GM15510 (cell line): ENCODE measurements around the gene PRDX2.
A peak's percentile ranks its signal among the peaks of the same experiment; 100 is the strongest.

ENCODE experiments used
- POLR2A ChIP-seq: IDR thresholded peaks from 3 replicates; pipeline ENCODE4 v1.6.1; 2011; ENCODE audit warnings: borderline replicate concordance; ENCODE audit not compliant: insufficient read length; ENCODE audit errors: extremely low read depth

The PRDX2 gene

DNA sequence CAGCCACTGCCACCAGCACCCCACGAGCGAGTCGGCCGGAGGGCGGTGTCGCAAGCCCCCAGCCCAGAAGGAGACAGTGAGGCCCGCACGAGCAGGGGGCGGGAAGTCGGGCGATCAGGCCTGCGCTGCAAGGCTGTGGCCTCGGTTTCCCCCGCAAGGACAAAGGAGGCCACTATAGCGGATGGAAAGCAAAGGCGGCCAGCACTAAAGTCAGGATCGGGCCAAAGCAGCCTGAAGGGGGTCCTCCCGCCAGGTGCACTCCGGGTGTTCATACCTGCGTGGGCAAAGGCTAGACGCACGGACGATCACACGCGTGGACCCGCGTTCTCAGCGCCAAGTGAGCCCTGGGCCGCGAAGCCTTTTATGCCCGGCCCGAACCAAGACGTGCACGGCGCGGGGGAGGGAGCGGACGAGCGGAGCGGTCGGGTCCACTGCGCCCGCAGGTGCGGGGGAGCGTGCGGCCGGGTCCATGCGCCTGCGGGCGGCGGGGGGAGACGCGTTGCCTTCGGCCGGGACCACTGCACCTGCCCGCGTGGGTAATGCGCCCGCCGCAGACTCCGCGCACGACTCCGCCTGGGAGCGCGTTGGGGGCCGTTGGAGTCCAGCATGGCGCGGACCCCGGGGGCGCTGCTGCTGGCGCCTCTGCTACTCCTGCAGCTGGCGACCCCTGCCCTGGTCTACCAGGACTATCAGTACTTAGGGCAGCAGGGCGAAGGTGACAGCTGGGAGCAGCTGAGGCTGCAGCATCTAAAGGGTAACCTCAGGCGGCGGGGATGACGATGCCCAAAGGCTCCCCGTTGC is at the start of gene PRDX2, which contains the start of gene THSD8:
Gene PRDX2, minus strand, starts transcription at position 335 of the 801 bp plus-strand sequence. CDS start 539 bp downstream, outside the sequence.
Gene THSD8, plus strand, starts transcription at position 604 of the 801 bp plus-strand sequence. Its CDS starts 3 bp downstream, at position 607.
- TF ChIP-seq POLR2A = peak; percentile 93

DNA sequence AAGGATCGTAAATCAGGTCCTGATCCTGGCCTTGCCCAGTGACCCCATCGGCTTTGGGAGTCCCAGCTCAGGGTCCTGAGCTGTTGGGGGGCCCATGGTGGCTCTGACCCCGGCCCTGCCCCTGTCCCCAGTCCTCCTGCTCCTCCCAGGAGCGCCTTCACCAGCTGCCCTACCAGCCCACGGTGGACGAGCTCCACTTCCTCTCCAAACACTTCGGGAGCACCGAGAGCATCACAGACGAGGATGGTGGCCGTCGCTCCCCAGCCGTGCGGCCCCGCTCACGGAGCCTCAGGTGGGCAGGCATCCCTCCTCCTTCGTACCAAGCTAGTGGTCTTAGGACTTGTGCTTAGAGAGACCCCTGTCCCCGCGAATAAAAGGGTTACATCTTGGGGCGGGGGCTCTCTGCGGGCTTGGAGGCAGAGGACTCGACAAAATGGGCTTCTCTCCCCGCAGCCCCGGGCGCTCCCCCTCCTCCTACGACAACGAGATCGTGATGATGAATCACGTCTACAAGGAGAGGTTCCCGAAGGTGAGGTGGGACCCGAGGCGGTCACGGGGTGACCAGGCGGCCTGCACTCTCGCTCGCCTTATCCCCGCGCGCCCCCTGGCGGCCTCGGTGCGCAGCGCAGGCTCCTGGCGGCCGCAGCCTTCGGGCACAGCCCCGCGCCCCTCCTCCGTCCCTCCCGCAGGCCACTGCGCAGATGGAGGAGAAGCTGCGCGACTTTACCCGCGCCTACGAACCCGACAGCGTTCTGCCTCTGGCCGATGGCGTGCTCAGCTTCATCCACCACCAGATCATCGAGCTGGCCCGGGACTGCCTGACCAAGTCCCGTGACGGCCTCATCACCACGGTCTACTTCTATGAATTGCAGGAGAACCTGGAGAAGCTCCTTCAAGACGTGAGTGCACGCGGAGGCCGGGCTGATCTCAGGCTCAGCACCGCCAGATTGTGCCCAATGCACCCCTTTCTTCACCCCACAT is 45.8 kb upstream of the PRDX2 start:
- TF ChIP-seq POLR2A = no peak

DNA sequence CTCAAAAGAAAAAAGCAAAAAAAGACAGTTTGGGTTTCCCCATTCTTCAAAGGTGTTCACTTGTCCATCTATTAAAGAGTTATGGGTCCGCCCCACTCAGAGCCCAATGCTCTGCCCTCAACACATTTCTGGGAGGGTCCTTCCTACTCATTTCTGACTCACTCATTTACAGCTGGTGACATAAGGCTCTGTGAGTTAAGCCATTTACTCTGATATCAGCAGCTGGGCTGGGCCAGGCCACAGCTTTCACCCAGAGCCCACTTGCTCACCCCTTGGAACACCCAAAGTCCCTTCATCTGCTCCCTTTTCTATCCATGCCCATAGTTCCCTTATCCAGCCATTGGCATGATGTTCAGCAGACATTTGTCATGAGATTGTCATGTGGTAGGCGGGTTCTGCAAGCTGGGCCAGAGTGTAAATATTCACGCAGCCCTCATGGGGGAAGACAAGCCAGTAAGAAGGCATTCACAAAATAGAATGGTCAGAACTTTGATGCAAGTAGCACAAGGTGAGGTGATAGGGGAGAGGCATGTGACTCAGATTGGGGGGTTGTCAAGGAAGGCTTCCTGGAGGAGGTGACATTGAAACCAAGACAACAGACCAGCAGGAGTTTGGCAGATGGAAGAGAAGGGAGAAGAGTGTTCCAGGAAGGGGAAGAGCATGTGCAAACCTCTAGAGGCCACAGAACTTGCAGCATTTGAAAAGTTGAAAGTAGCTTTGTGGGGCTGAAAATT is 42.6 kb upstream of the PRDX2 start:
- TF ChIP-seq POLR2A = no peak

DNA sequence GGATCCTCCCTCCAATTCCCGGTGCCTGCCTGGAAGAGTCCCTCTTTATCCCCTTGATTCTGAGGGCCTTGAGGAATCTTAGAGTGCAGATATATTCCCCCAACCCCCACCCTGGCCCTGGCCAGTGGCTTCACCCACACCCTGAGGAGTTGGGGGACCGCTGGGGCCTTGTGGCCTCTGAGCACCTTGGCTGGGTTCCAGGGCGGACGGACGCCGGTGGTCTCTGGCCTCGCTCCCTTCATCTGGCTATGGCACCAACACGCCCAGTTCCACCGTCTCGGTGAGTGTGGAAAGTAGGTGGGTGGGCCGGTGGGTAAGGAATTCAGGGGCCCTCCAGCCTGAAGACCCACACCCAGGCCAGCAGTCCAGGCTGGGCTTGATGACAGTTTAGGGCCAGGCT is 41.7 kb upstream of the PRDX2 start:
- TF ChIP-seq POLR2A = no peak

DNA sequence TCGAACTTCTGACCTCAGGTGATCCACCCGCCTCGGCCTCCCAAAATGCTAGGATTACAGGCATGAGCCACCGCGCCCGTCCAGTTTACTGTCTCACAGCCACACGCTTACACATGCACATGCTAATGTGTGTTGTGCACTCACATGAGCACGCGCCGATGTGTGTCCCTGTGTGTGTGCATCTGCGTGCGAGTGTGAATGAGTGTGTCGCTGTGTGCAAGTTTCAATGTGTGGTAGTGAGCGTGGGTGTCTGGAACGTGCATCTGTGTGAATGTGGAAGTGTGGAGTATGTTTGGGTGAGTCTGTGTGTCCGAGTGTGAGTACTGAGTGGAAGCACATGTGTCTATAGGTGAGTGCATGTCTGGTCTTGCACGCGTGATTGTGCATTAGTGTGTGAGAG is 40.9 kb upstream of the PRDX2 start:
- no peak for TF ChIP-seq POLR2A

DNA sequence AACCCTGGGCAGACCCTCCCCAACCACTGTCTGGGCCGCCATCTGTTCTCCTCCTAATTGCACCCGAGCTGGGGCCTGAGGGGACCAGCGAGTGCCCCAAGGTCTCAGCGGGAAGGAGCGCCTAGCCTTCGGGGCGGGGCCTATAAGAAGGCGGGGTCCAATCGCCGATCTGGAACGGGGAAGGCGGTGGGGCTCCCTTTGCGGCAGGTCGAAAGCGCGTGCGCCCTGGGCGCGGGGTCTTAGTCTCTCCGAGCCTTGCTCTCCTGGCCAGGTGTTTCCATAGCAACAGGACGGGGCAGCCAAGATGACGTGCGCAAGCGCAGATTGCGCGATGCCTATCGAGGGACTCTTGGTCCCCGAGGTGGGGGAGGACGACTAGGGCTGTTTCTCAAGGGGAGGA is 39.5 kb upstream of the PRDX2 start:
- no peak for TF ChIP-seq POLR2A

DNA sequence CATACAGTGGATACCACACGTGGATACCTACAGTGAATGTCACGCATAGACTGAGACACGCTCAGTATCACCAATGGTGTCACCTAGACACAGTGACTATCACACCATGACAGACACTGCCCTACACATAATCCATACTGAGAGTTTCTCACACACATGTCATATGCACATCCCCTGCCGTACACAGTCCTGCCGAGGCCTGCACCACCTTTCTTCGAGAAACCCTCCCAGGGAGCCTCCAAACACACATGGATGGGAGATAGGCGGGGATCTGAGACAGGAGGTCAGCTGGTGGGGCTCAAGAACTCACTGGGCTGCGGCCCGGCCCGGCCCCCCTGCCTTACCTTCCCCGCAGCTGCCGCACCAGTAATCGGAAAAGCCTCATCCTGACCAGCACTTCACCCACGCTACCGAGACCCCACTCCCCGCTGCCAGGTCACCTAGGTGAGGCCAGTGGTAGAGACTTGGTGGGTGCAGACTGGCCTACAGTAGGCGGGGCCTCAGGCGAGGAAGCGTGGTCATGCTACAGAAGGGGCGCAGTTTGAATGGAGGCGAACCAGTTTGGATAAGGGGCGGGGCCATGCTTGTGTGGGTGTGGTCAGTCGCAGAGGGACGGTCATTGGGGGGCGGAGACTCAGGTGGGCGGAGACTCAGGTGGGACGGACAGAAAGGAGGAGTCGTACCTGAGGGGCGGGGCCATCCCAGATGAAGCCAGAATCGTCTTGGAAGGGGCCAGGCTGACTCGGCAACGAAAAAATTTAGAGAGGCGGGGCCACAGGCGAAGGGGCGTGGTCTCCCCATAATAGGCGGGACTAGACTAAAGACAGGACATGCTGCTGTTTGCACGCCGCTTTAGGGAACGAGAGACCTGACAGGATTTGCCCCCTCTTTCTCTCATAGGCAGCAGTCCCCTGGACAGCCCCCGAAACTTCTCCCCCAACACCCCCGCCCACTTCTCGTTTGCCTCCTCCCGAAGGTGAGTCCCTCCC is 38.8 kb upstream of the PRDX2 start:
- TF ChIP-seq POLR2A = no peak

DNA sequence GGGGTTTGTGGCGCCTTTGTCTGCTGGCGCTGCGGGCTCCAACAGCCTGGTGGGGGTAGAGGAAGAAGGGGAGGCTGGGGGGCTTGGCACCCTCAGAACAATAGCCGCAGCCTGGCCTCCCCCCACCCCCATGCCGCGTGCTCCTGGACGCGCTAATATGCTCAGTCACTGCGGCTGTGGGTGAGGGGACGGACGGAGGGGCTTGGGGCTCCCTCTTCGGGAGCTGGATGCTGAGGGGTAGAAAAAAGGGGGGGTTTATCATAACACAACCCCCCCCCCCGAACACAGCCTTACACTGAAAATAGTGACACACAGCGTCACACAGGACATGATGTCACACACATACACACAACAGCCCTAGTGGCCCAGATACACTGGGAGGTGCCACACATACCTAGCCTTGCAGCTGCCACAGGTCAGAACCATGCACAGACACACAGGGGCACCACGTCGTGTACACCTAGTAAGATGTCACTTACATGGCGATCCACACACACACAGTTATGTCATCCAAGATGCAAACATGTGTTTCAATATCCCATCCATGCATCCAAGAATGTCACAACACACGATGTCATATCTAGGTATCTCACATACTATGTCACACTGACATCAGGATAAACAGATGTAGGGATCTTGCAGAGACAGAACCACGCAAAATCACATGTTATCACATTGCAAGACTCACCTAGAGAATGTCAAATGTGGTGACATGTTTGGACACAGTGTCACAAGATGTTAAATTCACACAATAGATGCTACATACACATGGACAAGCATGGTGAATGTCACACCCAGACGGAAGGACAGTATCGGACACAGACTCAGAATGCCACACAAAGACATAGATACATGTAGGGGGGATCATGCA is 37.5 kb upstream of the PRDX2 start:
- TF ChIP-seq POLR2A = no peak

DNA sequence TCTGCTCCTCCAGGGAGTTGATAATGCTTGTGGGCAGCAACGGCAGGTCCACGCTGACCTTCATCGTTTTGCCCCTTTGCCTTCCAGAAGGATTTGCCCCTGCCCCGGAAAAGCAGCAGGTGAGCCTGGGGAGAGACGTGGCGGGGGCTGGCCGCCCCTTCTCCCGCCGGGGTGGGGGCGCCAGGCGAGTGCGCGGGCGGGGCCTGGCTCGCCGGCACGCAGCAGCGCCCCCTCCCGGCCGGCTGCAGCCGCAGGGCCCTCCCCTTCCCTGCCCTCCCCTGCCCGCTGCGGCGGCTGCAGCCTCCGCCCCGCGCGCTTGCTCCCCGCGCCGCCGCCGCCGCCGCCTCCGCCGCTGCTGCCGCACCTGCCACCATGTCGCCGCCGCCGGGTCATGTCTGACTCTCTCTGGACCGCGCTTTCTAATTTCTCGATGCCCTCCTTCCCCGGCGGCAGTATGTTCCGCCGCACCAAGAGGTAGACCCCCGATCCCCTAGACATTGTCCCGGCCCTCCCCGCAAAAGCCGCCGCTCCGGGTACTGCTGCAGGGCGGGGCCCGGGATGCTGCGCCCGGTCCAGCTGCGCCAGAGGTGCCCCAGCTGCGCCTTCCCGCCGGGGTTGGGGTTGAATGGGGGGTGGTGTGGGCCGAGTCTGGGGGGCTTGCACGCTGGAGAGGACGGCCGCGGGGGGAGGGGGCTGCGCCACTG is 36.7 kb upstream of the PRDX2 start, which contains the start of gene MAST1:
Gene MAST1, plus strand, starts transcription at position 334 of the 704 bp plus-strand sequence. Its CDS starts 58 bp downstream, at position 392.
- no peak for TF ChIP-seq POLR2A

DNA sequence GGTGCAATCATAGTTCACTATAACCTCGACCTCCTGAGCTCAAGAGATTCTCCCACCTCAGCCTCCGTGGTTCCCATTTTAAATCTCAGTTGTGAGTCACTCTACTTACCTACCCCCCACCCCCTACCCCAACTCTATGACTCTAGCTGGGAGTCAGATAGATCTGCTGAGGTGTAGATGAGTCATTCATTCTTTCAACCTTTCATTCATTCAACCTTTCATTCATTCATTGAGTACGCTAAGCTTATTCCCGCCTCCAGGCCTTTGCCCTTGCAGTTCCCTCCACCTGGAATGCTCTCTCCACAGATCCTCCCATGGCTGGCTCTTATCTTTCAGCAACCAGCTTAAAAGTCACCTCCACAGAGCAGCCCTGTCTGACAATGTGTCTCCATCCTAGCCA is 35.6 kb upstream of the PRDX2 start:
- no peak for TF ChIP-seq POLR2A

DNA sequence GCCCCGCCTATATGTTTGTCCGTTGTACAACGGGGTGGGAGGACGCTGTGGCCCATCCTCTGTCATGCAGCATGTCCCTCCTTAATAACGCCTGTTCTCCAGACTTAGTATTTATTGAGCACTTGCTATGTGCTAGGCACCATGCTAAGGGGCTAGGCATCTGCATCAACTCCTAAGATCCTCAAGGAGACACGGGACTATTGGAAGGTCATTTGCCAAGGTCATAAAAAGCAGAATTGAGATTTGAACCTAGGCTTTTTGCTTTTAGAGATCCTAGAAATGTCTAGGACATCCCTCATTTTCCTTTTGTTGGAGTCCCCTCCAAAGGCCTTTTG is 34.9 kb upstream of the PRDX2 start:
- TF ChIP-seq POLR2A = no peak

DNA sequence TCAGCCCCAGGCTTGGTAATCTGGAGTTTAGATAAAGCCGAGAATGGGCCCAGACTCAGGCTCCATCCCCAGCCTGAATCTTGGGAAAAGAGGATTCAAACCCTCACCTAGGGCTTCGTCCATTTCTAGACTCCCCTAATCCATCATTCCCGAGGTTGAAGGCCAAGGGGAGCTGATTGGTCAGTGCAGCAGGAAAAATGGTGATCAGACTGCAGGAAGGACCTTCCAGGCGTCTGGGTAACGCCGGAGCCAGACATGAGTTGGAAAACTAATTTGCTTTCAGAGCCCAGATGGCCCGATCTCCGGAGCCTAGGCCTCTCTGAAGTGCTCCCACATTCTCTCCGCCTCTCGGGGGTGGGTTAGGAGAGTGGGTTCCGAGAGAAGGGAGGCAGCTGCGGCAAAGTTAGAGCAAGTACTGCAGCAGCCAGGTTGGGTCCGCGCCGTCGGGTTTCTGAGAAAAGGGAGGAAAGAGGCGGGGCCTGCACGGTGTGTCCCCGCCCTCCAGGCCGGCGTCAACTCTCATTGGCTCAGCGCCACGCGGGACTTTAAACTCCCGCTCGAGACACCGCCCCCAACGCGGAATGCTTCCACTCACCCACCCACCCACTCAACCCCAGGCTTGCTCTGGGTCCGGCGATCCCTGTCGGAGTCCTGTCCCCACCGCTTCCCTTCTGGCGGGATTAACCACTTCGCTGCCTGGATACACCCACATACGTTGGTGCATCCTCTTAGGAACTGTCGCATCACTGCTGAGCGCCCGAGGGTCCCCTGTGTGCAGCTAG is 33.6 kb upstream of the PRDX2 start:
- no peak for TF ChIP-seq POLR2A

DNA sequence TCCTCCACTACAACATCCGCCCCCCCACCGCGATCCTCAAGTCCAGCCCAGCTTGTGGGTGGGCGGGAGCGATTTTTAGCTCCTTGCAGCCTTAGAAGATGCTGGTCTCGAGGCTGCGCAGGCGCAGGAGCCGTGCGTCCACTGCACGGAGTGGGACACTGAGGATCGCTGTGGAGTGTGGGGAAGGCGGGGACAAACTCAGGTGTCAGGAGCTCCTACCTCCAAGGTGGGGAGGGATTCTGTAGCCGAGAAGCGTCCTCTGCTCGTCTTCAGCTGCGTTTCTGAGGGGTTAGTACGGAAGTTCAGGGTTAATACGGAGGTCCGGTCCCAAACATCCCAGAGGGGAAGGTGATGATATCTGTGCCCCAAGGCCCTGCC is 33.0 kb upstream of the PRDX2 start, which contains the start of gene RTBDN:
Gene RTBDN, minus strand, starts transcription at position 14 of the 378 bp plus-strand sequence. CDS start 4,600 bp downstream, outside the sequence.
- TF ChIP-seq POLR2A = no peak
